Astrocyte (in vitro differentiated cells and primary cell): ENCODE measurements around the gene TRERF1.

Experiments used
- EZH2 ChIP-seq: IDR thresholded peaks from 2 replicates; pipeline ENCODE4 v1.6.1; 2012; ENCODE audit warnings: mild to moderate bottlenecking, low read length, inconsistent platforms; ENCODE audit not compliant: insufficient read depth
- TF ChIP-seq, protein P1 (sequence below): IDR thresholded peaks from 2 replicates; pipeline ENCODE4 v1.5.1; 2011; ENCODE audit warnings: low read depth, mild to moderate bottlenecking, inconsistent platforms, low read length, moderate library complexity; ENCODE audit not compliant: insufficient read depth

DNA sequence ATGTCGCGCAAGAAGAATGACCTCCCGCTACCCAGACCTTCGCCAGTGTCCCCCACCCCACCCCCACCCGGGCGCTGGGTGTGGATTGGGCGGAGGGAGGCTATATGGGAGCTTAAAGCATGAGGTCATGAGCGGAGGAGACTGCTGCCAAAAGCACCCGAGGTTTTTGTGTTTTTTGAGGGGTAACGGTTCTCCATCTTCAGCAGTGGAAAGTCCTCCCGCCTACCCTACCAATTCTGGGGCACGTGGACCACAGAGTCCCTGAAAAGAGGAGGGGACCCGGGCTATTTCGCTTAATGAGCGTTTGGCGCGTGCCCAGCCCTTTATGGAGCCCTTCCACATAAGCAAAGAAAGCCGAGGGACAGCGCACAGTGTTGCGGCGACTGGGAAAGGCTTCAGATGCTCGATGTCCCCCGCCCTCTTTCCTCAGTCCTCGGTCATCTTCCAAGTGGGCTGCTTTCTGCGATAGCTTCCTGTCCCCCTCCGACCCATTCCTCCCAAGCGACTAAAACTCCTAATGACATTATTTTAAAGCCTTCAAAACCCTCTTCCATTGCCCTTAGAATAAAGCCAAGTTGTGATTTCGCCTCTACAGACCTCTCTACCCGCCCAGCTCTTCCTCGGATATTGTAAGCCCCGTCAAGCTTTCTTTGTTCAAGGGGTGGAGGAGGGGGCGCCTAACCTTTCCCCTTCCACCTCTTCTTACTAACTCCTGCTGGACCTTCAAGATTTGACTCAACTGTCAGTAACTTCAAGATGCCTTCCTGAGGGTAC, 2.1 kb upstream of the TRERF1 start:
- TF ChIP-seq EZH2 = no peak
- TF ChIP-seq, protein P1, sequence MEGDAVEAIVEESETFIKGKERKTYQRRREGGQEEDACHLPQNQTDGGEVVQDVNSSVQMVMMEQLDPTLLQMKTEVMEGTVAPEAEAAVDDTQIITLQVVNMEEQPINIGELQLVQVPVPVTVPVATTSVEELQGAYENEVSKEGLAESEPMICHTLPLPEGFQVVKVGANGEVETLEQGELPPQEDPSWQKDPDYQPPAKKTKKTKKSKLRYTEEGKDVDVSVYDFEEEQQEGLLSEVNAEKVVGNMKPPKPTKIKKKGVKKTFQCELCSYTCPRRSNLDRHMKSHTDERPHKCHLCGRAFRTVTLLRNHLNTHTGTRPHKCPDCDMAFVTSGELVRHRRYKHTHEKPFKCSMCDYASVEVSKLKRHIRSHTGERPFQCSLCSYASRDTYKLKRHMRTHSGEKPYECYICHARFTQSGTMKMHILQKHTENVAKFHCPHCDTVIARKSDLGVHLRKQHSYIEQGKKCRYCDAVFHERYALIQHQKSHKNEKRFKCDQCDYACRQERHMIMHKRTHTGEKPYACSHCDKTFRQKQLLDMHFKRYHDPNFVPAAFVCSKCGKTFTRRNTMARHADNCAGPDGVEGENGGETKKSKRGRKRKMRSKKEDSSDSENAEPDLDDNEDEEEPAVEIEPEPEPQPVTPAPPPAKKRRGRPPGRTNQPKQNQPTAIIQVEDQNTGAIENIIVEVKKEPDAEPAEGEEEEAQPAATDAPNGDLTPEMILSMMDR = no peak
